Pancreas (tissue), 10 donors: ENCODE results near the gene DENND6B. TPM values are rescaled to one million over a fixed set of nuclear protein-coding genes. Genes with fewer than 3 reads are reported as not detected.

Experiments
- ATAC-seq, 4 donors: fragments of 200-7000 bp; cut with Tn5 transposase; one replicate each; pipeline versions ENCODE4 v1.8.0 to v1.9.1; 2020; ENCODE audit warnings: mild to moderate bottlenecking in 4 of 4, moderate library complexity in 4 of 4
- DNase-seq, 6 donors: peaks; one replicate each; pipeline ENCODE4 v3.0.0-alpha.2; 2020
- FAIRE-seq: peaks from 2 replicates; lab custom pipeline; 2012; peaks lifted over from hg19 to GRCh38; lab: Jason Lieb, UNC
- H3K27ac ChIP-seq, 4 donors: fragments of 200-600 bp; sonication (generic); 1 replicate in 3 of 4; 2 replicates in 1 of 4; pipeline versions ENCODE4 v1.5.0 to v1.8.0; 2020
- H3K27me3 ChIP-seq, 4 donors: fragments of 200-600 bp; one replicate each; pipeline ENCODE4 v1.8.0; 2021
- H3K36me3 ChIP-seq, 3 donors: fragments of 200-600 bp; sonication (generic) in 1 of 3; one replicate each; pipeline versions ENCODE4 v1.5.0 to v1.8.0; 2020 to 2021
- H3K4me1 ChIP-seq, 3 donors: fragments of 200-600 bp; one replicate each; pipeline ENCODE4 v1.8.0; 2021
- H3K4me3 ChIP-seq, 4 donors: fragments of 200-600 bp; sonication (generic) in 2 of 4; one replicate each; pipeline versions ENCODE4 v1.5.0 to v1.8.0; 2020 to 2021
- H3K9me3 ChIP-seq, 4 donors: fragments of 200-600 bp; one replicate each; pipeline ENCODE4 v1.8.0; 2021
- WGBS, 2 donors: extraction: QIAGEN DNeasy Blood & Tissue Kit; methylation state at CpG; one replicate each; pipeline ENCODE4 v1.1.7; 2013; 5-methylcytosine and 5-hydroxymethylcytosine counted together
- intact Hi-C, 3 donors: fragments of 100-400 bp; cut with DNase I; formaldehyde crosslinking; loops; one replicate each; pipeline versions ENCODE4 v1.11.1 to v1.14.2; 2022
- polyA plus RNA-seq, 2 donors: library from polyadenylated mRNA; stranded (reverse); fragments of 200-250 nt; gene quantifications; one replicate each; pipeline ENCODE4 v1.2.3, GENCODE V29; 2013
- total RNA-seq, 6 donors: library from RNA; stranded (reverse); fragmentation: NEBNext Ultra II Directional in 4 of 6; extraction: Animal tissue kit (Norgen Biotek cat#: 25700) in 4 of 6; gene quantifications; one replicate each; pipeline versions ENCODE4 v1.2.1 to v1.2.4, GENCODE V29; 2021 to 2023
- TF ChIP-seq, protein P1 (sequence below), 4 donors: fragments of 200-600 bp; sonication (generic) in 3 of 4; IDR thresholded peaks; one replicate each; pipeline versions ENCODE4 v1.5.0 to v1.8.0; 2021; ENCODE audit warnings: antibody characterized with exemption in 4 of 4
- donor health status: healthy with polysubstance abuse.
- donor health status: DM: no; HTN: no; CAD: no; lungs with moderate emphysema.
- donor health status: DM: no; HTN: no; CAD: no.
- donor health status: control.
- donor health status: control.
- donor health status: Bipolar disorder and iron deficiency.
- donor health status: DM: yes; HTN: yes; CAD: no.
- donor health status: DM: no; HTN: no; CAD: no.
- donor health status: DM: no; HTN: no; CAD: no.
- donor health status: DM: yes; HTN: yes; CAD: no.

DENND6B gene
- total and polyA plus RNA-seq, 8 donors, result 4.3 to 25.3 (median 6.2) TPM

DNA sequence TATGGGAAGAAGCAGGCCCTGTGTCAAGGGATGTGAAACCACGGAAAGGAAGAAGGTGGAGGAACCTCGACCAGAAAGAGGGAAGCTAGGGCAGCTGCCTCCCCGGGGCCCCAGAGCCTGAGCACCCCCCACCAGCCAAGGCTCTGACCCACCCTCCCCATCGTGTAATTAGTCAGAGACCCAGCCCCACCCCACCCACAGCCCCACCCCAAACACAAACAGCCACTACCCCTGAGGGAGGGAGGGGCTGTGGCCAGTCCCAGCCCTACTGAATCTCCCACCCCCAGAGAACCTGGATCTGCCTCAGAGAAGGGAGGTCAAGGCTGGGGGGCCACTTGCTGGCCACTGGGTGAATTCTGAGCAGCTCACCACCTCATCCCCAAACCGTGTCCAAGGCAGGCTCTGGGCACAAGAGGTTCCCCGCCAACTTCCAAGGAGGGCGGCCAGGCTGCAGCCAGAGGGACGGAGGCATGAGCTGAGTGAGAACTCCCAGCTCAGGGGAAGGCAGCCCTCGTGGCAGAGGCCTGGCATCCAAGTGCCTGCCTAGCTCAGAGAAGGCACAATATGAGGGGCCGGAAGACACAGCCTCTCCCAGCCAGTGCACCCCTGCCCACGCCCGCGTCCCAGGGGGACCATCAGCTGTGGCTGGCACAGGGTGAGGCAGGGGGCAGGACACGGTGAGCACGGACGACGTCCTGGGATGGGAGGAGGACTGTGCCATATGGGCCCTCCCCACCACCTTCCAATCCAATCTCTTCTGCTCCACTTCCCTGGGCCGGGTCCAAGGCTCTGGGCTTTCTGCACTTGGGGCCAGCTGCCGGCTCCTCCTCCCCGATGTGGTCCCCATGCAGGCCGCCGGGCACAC, 22.1 kb downstream of the DENND6B start:
- WGBS, 2 donors, result 48 to 50% methylated on average over 21 to 22 of the region's 22 CpGs
- peak overlapping the region in 3 of 4 donors; percentile 88 to 93 (median 88) for H3K4me3 ChIP-seq
- H3K36me3 ChIP-seq, result no peaks in the 10 kb centered on the region
- ATAC-seq (peak in 3 of 4 donors; percentile 1 to 7 (median 4)), DNase-seq (peak in 3 of 6 donors; percentile 53 to 82 (median 73)), FAIRE-seq (no peak)
- H3K4me1 ChIP-seq, result peaks cover 9 to 47% (median 18%) of the 10 kb centered on the region in 3 donors
- no peaks in the 10 kb centered on the region for H3K9me3 ChIP-seq
- TF ChIP-seq, protein P1, sequence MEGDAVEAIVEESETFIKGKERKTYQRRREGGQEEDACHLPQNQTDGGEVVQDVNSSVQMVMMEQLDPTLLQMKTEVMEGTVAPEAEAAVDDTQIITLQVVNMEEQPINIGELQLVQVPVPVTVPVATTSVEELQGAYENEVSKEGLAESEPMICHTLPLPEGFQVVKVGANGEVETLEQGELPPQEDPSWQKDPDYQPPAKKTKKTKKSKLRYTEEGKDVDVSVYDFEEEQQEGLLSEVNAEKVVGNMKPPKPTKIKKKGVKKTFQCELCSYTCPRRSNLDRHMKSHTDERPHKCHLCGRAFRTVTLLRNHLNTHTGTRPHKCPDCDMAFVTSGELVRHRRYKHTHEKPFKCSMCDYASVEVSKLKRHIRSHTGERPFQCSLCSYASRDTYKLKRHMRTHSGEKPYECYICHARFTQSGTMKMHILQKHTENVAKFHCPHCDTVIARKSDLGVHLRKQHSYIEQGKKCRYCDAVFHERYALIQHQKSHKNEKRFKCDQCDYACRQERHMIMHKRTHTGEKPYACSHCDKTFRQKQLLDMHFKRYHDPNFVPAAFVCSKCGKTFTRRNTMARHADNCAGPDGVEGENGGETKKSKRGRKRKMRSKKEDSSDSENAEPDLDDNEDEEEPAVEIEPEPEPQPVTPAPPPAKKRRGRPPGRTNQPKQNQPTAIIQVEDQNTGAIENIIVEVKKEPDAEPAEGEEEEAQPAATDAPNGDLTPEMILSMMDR (IDR thresholded peaks at IDR 0.05), result no peak
- H3K27me3 ChIP-seq, result no peaks in the 10 kb centered on the region
- intact Hi-C loops, result no loop called here
- H3K27ac ChIP-seq, result peak overlapping the region; percentile 78 to 88 (median 82)

- H3K4me1 ChIP-seq, result peaks cover 9 to 47% (median 18%) of the 10 kb centered on the region in 3 donors
- DNase-seq (peak in 4 of 6 donors; percentile 57 to 73 (median 60)), ATAC-seq (peak; percentile 5 to 26 (median 12)), FAIRE-seq (no peak)
- peak overlapping the region in 1 of 4 donors; percentile 20 for H3K4me3 ChIP-seq
- H3K36me3 ChIP-seq, result no peaks in the 10 kb centered on the region
- H3K27me3 ChIP-seq, result no peaks in the 10 kb centered on the region
- intact Hi-C loops, result no loop called here
- H3K9me3 ChIP-seq, result no peaks in the 10 kb centered on the region
- TF ChIP-seq, protein P1 (IDR thresholded peaks at IDR 0.05), result no peak
- WGBS, 2 donors, result 58 to 62% methylated on average over 11 of the region's 11 CpGs
- H3K27ac ChIP-seq, result peak overlapping the region; percentile 78 to 88 (median 82)
Measured at GRCh38 chr22:50303848-50304527, 22.8 kb downstream of the DENND6B start.

DNA sequence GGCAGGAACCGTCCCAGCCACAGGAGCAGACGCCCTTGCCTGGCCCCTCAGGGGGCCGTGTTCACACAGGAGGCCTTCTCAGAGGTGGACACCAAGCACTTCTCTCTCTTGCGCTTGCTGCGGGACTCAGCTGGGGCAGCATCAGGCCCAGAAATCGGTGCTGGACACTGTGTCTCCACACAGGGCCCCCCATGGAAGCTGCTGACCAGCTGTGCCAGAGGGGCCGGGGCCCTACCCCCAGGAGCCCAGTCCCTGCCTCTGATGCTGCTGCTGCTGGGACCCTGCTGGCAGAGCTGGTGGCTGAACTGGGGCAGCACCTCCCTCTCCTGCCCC, 23.3 kb downstream of the DENND6B start:
- Histone ChIP-seq H3K4me1 (peaks cover 9 to 51% (median 18%) of the 10 kb centered on the region in 3 donors), H3K36me3 (no peaks in the 10 kb centered on the region), H3K4me3 (peak overlapping the region in 1 of 4 donors; percentile 20), H3K27me3 (no peaks in the 10 kb centered on the region), H3K9me3 (no peaks in the 10 kb centered on the region), H3K27ac (peak overlapping the region; percentile 78 to 88 (median 82))
- TF ChIP-seq, protein P1 (IDR thresholded peaks at IDR 0.05), result no peak
- WGBS, 2 donors, result 75% methylated on average over 7 of the region's 7 CpGs
- DNase-seq, result no peak
- ATAC-seq, result no peak
- FAIRE-seq, result no peak
- intact Hi-C loops, result no loop called here

DNA sequence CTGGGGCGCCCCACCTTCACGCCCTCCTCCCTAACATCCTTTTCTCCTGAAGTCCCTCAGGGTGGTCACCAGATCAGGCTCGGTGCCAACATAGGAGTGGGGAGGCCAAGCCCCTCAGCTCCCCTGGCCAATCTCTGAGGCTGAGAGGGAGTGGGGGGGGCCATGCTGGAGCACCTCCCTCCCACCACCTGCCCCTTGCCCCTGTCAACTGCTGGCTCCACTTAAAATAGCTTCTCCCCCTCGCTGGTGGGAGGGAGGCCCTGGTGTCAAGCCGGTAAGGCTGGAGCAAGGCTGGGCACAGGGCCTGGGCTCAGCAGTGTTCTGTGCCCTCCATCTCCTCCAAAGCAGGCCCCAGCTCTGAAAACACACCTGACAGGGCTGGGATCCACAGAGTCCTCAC, 24.2 kb downstream of the DENND6B start:
- ATAC-seq (no peak), DNase-seq (peak in 1 of 6 donors; percentile 50), FAIRE-seq (no peak)
- Histone ChIP-seq H3K27me3 (no peaks in the 10 kb centered on the region), H3K9me3 (no peaks in the 10 kb centered on the region), H3K4me3 (peak overlapping the region in 1 of 4 donors; percentile 2), H3K27ac (peak overlapping the region; percentile 33 to 88 (median 78)), H3K36me3 (no peaks in the 10 kb centered on the region), H3K4me1 (peaks cover 12 to 58% (median 22%) of the 10 kb centered on the region in 3 donors)
- WGBS, 2 donors, result 62 to 73% methylated on average over 5 of the region's 5 CpGs
- intact Hi-C loops, result no loop called here
- TF ChIP-seq, protein P1 (IDR thresholded peaks at IDR 0.05), result no peak
